Occipital lobe (tissue), 2 donors: ENCODE data around the gene MAEA. TPM values are rescaled to one million over a fixed set of nuclear protein-coding genes. Genes with fewer than 3 reads are reported as not detected.
"Not testable (repeated sequence)": the region's sequence is repeated elsewhere in the genome, so short reads cannot be mapped to it uniquely, and the experiment has no call there.

ENCODE experiments used
- DNase-seq: peaks from one replicate; lab custom pipeline; 2025; lab: John Stamatoyannopoulos, UW
- total RNA-seq: library from RNA; depleted of rRNA; stranded (reverse); fragments of >200 nt; gene quantifications from one replicate; pipeline ENCODE4 v1.2.3, GENCODE V29; 2014

MAEA gene
- total RNA-seq, 1 donor from 2014 or later: 27.9 TPM

DNA sequence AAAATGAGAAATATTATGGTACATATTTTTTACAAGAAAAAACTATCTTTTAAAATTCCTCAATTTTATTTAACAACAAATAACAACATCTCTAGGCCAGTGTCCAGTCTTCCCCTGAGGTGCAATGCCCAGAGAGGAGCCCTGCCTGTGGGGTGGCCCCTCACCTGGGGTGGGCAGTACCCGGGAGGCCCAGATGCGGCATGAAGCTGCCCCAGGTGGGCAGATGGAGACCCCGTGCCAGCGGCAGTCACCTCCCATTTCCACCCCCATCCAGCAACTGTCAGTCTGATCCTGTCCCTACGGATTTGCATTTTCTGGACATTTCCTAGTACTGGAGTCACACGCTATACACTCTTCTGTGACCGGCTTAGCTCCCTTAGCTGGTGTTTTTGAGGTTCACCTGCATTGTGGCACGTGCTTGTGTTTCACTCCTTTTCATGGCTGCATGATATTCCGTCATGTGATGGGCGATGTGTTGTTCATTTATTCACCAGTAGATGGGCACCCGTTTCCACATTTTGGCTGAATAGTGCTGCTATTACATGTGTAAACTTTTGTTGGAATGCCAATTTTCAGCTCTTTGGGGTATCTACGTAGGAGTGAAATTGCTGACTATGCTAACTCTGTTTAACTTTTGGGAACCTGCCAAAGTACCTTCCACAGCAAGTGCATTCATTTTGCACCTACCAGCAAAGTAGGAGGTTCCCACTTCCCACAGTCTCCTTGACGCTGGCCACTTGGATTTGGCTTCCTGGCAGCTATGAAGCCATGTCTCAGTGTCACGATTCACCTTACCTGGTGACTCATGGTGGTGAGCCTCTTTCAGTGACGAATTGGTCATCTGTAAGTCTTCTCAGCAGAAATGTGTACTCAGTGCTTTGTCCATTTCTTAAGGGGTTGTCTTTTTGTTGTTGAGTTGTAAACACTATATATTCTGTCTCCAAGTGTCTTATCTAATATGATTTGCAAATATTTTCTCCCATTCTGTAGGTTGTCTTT lies 11.7 kb upstream of the MAEA start:
- no peak for DNase-seq

DNA sequence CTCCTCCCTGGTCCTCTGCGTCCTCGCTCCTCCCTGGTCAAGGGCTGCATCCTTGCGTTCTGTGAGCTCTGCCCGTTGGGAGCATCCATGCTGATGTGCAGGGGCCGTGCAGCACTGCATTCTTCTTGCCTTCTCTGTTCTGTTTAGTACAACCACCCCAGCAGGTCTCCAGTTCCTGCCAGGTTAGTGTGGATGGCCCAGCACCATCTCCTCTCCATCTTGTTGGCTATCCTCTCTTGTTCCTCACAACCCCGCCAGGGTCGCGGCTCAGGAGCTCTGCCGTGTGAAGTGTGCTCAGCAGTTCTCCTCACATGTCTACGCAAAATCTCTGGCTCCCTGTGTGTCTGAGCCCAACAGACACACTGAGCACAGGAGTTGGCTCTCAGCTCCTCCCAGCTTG lies 10.4 kb upstream of the MAEA start:
- DNase-seq: no peak

DNA sequence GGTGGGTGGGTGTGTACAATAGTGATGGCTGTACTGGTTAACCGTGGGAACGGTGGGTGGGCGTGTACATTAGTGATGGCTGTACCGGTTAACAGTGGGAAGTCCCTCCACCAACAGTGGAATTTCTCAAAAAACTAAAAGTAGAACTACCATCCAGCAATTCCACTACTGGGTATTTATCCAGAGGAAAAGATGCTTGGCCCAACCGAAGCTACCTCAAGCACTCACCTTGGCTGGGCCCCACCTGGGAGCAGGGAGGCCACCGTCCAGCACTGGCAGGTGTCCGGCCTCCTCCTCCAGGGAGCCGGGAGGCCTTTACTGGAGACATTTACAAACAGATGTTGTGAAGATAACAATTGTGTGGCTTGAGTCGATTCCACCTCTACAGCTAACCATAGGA lies 6.0 kb upstream of the MAEA start:
- no peak for DNase-seq

DNA sequence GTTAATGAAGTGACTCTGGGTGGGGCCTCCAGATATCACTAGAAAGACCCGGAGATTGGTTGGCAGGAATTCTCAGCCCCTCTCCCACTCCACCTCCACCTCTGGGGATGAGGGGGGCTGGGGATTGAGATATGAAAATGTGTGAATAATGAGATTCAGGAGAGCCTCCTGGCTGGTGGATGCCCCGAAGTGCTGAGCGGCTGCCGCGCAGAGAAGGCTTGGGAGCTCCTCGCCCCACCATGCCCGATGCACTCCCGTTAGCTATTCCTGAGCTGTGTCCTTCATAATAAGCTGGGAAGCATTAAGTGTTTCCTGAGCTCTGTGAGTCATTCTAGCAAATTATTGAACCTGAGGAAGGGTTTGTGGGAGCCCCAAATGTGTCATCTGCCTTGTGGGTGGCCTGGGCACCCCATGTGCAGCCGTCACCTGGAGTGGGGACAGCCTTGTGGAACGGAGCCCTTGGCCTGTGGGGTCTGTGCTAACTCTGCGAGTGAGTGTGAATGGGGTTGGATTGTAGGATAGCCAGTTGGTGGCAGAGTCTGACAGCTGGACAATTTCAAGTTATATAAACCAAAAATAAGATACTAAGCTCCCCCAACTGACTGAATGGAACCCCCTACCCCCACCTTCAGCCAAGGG lies 4.4 kb upstream of the MAEA start:
- no peak for DNase-seq

DNA sequence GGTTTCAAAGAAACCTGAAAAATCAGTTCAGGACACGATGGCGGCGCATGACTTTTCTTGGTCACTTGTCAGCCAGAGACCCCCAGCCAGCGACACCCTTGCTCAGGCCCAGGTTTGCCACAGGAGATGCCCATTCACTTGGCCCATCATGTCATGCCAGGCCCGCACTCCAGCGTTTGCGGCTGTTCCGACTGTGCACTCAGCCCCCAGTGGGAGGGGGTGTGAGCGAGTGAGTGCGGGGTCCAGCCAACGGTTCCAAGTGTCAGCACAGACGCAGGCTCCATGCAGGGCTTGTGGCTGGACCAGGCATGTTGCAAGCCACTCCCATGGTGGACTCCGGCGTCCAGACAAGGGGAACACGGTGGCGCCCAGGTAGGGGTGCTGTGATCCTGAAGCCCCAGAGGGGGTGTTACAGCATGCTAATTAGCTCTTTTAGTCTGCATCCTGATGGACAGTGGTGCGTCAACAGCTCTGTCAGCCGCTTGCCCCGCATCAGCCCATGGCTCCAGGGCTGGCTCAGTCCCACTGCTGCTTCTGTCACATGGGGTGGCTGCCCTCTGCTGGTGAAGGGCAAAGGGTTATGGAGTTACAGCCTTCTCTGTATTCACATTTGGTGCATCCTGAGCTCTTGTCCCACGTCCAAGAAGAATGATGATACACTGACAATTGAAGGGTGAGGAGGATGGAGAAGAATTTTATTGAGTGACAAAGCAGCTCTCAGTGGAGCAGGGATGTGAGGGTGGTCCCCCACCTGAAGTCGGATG lies 3.7 kb upstream of the MAEA start:
- DNase-seq: no peak

DNA sequence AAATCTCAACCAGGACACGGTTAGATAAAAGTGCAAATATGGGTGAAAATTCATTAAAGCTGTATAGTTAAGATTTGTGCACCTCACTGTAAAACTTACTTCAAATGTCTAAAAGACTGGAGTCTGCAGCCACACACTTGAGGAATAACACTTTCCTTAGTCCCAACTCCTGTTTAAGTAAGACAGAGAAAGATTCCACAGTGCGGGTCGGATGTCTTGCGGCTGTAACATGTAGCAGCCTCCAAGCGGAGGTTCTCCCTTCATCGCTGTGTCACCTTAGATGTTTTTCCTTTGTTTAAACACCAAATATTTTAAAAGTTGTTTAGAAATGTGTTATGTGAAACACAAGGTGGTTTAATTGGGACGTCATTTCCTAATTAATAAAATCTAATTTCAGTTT lies 905 bp upstream of the MAEA start:
- DNase-seq: no peak

DNA sequence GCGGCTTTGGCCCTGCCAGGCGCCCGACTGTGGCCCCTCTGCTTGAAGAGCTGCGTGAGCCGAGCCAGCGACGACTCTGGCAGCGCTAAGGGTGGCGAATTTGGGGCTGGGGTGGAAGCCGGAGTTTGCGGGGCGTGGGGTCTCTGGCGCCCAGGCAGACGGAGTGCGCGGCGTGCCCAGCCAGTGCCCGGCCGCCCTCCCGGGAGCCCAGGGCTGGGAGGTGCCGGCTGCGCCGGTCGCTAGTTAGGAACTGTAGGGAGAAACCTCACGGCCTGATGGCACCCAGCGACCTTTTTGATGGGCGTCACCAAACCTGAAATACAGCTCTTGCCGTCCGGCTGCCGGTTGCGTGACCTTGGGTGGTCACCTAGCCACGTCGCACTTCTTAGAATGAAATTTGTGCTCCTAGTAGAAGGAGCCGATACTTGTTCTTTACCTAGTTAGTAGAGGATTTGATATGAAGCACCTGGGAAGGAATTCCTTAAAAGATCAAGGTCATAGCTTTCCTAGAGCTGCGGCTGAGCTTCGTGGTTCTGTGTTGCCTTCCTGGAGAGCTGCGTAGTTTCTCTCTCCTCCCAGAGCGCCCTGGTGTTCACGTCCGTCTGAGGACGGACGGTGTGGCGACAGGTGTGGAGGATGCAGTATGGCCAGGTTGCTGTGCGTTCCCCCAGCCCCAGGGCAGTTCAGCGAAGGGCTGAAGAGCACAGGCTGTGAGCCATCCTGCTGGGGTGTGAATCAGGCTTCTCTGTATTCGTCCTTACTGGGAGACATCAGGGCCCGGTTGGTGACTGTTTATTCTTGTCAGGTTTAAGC lies 680 bp downstream of the MAEA start:
- DNase-seq: no peak

DNA sequence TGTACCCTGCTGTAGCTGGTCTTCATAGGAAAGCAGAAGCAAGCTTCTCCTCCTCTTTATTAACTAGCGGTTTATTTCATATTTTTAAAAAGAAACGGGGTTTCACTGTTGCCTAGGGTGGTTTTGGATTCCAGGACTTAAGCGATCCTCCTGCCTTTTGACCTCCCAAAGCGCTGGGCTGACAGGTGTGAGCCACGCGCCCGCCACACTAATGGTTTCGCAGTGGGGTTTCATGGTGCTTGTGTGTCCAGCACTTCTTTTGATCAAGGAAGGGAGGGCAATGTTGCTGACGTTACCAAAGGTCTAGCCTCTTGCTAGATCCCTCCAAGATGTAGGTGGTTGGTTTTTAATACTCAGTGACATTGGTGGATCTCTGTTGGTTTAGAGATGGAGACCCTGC lies 1.4 kb downstream of the MAEA start:
- DNase-seq: no peak

DNA sequence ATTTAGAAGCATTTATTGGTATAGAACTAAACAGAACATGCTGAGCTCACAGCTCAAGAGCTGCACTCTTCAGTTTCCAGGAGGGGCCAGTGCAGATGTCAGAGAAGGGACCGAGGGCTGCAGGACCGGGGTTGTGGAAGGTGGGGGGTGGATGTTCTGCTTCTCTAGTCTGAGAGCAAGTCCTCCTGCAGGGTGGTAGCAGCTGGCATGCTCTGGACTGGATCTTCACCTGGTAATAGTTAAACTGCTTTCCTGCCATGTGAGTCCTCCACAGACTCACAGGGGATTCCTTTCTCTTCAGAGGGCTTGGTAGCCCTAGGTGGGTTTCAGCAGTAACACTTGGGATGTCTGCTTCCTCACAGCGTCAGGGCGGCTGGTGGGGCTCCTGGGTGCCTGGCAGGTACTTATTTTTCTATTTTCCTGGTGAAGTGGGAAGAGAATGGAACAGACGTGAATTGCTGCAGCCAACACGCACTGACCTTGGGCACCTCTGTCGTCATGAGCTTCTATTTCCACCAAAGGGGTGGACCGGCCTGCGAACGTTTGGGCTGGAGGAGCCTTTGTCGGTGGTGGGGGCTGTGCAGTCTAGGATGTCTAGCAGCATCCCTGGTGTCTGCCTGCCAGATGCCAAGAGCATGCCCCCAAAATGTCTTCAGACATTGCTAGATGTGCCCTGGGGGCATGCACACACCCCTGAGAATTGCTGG lies 2.5 kb downstream of the MAEA start:
- DNase-seq: no peak

DNA sequence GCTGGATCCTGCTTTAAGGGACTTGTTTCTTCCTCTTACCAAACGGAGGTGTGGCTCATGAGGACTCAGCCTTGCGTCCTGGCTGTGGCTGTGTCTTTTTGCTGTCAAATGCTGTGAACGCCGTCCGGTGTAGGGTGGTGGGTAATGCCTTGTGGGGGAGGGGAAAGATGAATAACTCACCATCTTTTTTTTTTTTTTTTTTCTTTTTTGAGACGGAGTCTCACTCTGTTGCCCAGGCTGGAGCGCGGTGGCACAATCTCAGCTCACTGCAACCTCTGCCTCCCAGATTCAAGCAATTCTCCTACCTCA lies 3.0 kb downstream of the MAEA start:
- DNase-seq: not testable (repeated sequence)

DNA sequence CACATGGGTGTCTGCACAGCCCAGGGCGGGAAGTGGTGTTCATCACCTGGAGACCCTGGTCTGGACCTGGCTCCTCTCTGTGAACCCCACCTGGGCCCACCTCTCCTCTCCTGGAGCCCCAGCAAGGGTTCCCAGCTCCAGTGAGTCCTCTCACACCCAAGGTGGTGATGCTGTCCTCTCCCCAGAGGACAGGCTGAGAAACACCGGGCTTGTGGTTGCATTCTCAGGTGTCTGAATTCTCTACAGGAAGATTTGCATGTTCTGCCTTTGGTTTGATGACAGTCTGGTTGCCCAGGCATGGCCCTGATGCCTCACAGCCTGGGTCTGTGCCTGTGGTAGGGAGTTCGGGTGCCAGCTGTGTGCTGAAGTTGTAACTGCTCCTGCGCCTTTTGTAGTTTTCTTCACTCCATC lies 3.8 kb downstream of the MAEA start:
- no peak for DNase-seq

DNA sequence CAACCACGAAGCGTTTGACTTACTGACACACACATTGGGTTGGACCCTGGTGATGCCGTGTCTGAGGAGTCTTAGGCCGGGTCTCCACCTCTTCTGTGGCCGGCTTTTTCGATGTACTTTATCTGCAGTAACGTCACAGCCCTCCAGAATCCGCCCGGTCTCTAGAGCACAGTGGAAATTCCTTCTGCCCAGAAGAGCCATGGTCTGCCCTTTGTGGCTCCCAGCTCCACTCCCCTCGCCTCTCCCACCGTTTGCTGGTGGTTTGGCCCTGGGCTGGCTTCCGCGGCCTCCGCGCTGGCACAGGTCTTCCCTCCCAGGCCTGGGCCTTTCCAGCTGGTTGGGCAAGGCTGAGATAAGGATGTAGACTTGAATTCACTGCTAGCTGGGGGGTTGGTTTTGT lies 4.3 kb downstream of the MAEA start:
- DNase-seq: no peak

DNA sequence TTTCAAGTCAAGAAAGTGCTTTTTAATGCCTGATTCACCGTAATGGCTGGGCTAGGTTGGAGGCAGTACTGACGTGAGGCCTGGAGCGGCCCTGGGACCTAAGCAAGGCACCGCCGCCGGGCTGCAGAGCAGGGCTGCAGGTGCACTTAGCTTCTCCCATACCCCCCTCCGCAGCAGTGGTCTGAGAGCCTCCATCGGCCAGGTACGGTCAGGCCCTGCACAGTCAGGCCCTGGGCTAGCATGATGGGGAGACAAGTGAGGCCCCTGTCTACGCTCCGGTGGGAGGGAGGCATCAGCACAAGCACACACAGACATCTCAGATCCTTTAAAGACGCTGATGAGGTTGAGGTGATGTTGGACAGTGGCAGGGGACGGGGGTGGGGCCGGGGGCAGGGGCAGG lies 4.7 kb downstream of the MAEA start:
- DNase-seq: no peak

DNA sequence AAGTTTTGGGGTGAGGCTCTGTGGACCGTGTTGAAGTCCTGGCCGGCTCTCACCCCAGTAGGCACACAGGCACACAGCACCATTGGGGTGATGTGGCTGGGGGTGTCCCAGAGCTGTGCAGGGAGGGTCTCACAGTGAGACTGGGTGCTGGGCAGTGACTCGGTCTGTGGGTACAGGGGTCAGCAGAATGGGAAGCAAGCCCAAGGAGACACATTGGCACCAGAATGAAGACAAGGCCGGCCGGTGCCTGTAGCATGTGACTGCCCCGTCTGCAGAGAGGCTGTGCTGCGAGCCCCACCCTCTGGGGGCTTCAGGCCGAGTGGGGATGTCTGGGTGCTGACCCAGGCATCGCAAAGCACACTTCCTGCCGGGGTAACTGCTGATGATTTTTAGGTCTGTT lies 5.2 kb downstream of the MAEA start:
- DNase-seq: no peak

DNA sequence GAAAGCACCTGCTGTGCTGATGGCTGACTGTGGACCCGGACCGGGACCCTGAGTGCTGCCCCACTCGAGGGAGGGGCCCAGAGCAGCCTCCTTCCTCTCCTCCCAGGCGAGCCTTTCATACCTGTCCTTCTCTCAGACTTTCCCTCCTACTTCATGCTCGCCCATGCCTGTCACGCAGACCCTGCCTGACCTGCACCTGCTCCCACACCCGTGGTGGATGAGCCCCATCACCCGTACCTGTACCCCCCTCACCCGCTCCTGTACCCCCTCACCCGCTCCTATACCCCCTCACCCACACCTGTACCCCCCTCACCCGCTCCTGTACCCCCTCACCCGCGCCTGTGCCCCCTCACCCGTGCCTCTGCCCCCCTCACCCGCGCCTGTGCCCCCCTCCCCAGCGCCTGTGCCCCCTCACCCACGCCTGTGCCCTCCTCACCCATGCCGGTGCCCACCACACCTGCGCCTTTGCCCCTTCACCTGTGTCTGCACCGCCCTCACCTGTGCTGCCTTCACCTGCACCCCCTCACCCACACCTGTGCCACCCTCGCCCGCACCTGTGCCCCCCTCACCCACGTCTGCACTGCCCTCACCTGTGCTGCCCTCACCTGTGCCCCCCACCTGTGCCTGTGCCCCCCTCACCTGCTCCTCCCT lies 5.8 kb downstream of the MAEA start:
- no peak for DNase-seq

DNA sequence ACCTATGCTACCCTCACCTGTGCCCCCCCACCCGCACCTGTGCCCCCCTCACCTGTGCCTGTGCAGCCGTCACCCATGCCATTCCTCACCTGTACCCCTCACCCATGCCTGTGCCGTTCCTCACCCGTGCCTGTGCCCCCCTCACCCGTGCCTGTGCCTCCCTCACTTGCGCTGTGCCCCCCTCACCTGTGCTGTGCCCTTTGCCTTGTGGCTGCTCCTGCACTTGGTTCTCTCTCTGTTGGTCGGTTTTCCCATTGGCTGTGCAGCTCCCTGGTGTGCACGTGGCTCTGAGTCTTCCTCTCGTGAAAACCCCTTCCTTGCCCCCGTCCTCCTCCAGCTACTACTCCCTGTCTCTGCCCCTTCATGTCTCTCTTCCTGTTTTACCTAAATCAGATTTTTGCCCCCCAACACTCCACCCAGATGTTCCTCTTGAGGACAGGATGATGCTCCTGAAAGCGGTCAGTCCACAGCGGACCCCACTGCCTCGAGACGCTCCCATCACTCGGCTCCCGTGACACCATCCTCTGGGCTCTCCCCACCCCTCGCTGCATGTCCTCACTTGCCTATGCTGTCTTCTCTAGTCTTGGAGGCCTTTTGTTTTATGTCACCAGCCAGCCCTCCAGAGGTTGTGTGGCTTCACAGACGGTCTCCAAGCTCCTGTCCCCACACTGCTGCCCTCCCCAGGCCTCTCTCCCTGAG lies 6.8 kb downstream of the MAEA start:
- DNase-seq: no peak

DNA sequence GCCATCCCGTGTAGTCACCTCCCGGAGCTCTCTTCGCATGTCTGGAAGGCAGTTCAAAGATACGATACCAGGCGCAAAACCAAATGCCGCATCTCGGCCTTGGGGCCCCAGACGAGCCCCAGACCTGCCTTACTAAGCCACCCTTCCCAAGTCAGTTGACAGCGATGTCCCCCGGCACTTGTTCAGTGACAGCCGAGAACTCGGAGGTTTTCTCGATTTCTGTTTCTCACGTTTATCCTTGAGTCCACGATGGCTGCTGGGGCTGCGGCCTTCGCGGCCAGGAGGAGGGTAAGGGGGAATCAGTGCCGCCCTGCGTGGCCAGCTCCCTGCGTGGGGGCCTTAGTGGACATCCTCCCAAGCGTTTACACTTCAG lies 7.3 kb downstream of the MAEA start:
- no peak for DNase-seq

DNA sequence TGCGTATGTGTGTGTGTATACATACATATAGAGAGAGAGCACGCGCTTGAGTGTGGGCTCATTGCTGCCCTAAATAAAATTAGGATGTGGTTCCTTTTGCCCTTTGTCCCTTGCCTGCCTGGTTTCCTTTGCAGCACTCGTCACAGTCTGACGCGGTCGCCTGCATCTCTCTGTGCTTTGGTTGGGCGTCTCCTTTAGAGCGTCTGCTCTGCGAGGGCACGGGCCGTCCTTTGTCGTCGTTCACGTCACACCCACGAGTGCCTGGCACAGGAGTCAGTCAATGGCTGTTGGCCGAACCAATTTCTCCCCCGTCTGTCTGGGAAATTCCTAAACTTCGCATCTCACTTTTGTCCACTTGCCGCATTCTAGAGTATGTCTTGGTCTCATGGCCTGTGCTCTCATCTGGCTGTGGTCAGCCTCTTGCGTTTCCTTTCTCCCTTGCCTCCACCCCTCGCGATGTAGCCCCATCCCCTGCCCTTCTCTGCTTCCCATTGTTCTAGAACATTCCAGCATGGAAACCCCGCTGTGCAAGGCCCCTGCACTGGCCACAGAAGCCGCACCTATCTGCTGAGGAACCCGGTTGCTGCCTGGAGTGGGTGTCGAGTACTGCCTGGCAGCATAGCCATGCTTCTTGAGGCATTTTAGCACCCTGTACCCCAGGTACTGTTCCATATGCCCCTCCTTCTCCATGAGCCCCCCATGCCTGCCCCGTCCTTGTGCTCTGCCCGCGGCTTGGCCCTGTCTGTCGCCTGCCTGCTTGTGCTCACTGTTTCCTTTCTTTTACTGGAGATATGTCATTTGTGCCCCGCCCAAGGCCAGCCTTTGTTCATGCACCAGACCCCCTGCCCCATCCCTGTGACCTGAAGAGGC lies 8.0 kb downstream of the MAEA start:
- DNase-seq: no peak

DNA sequence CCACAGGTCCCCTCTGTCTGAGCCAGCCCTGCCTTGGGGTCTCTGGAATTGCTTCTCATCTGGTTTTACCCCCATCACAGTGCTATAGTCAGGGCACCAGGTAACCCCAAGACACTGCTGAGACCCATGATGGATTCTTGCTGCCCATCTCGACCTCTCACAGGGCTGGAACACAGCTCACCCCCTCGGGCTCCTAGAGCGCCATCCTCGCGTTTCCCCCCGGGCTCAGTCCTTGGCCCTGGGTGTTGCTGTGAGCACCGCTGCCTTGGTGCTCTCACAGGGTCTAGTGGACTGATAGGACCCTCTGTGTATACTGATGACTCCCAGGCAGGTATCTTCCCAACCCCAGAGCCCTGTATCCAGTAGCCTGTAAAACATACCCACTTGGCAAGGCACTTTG lies 8.8 kb downstream of the MAEA start:
- DNase-seq: no peak
